H1 (cell line): ENCODE measurements around the gene DTNB. TPM values are rescaled to one million over a fixed set of nuclear protein-coding genes. Genes with fewer than 3 reads are reported as not detected.

ENCODE experiments used
- CTCF ChIA-PET: fragments of 300-600 bp; sonication (Branson Sonifier 250); formaldehyde crosslinking; loops from one replicate; lab custom pipeline; 2021; ENCODE audit not compliant: partially characterized antibody; lab: Charles Lee
- POLR2A ChIA-PET: fragments of 300-600 bp; sonication (Branson Sonifier 250); formaldehyde crosslinking; loops from one replicate; lab custom pipeline; 2021; ENCODE audit warnings: inconsistent platforms; ENCODE audit not compliant: partially characterized antibody; lab: Charles Lee
- DNase-seq, 2 experiments: peaks; one replicate each; pipeline versions ENCODE4 v3.0.0 to v3.0.0-alpha.2; 2010 to 2022; ENCODE audit warnings: low spot score in 2 of 2, low read depth in 1 of 2, mixed read lengths in 1 of 2
- FAIRE-seq: peaks from 2 replicates; lab custom pipeline; 2011; peaks lifted over from hg19 to GRCh38; lab: Jason Lieb, UNC
- H2AFZ ChIP-seq: 2 replicates; pipeline ENCODE4 v1.8.1; 2012; ENCODE audit warnings: low read length, inconsistent platforms
- H2AK5ac ChIP-seq: 2 replicates; pipeline ENCODE4 v1.6.1; 2013; ENCODE audit warnings: low read depth, low read length
- H2BK120ac ChIP-seq: replicated peaks from 2 replicates; pipeline ENCODE3; 2013; ENCODE audit warnings: low read depth, low read length, inconsistent platforms
- H2BK12ac ChIP-seq: 2 replicates; pipeline ENCODE4 v1.6.1; 2013; ENCODE audit warnings: low read depth, low read length
- H2BK15ac ChIP-seq: 2 replicates; pipeline ENCODE4 v1.6.1; 2013; ENCODE audit warnings: low read length
- H2BK20ac ChIP-seq: 2 replicates; pipeline ENCODE4 v1.6.1; 2013; ENCODE audit warnings: low read length
- H2BK5ac ChIP-seq: 2 replicates; pipeline ENCODE4 v1.6.1; 2013; ENCODE audit warnings: low read depth, low read length
- H3K14ac ChIP-seq: 2 replicates; pipeline ENCODE4 v1.6.1; 2013; ENCODE audit warnings: inconsistent platforms; ENCODE audit not compliant: insufficient read length
- H3K18ac ChIP-seq: 2 replicates; pipeline ENCODE4 v1.6.1; 2013; ENCODE audit warnings: low read length; ENCODE audit errors: extremely low read depth
- H3K23ac ChIP-seq: 2 replicates; pipeline ENCODE4 v1.6.1; 2013; ENCODE audit warnings: inconsistent platforms; ENCODE audit not compliant: insufficient read length
- H3K23me2 ChIP-seq: 2 replicates; pipeline ENCODE4 v1.6.1; 2013; ENCODE audit warnings: low read depth, low read length
- H3K27ac ChIP-seq: 2 replicates; pipeline ENCODE4 v1.6.1; 2011; ENCODE audit warnings: low read depth, low read length, inconsistent platforms
- H3K27me3 ChIP-seq, 4 experiments: replicated peaks in 1 of 4; 1 replicate in 1 of 4; 2 replicates in 3 of 4; pipeline versions ENCODE4 v1.6.1 to v1.8.1; 2011 to 2013; ENCODE audit warnings: low read length in 3 of 4, mild to moderate bottlenecking in 3 of 4, inconsistent platforms in 2 of 4, mixed read lengths in 2 of 4, moderate library complexity in 1 of 4; ENCODE audit not compliant: control insufficient read depth in 3 of 4, insufficient read depth in 3 of 4; ENCODE audit errors: extremely low read depth in 1 of 4
- H3K36me3 ChIP-seq, 4 experiments: 2 replicates each; pipeline versions ENCODE4 v1.6.1 to v1.8.1; 2011 to 2013; ENCODE audit warnings: mild to moderate bottlenecking in 4 of 4, low read length in 3 of 4, moderate library complexity in 2 of 4, control low read depth in 1 of 4, inconsistent platforms in 1 of 4; ENCODE audit not compliant: insufficient read depth in 4 of 4, control insufficient read depth in 2 of 4
- H3K4ac ChIP-seq: replicated peaks from 2 replicates; pipeline ENCODE3; 2013; ENCODE audit warnings: low read length, low read depth, mixed read lengths, inconsistent platforms; ENCODE audit not compliant: insufficient read length
- H3K4me1 ChIP-seq, 4 experiments: replicated peaks in 1 of 4; 1 replicate in 1 of 4; 2 replicates in 3 of 4; pipeline versions ENCODE4 v1.6.1 to v1.8.1; 2011 to 2013; ENCODE audit warnings: low read length in 3 of 4, inconsistent platforms in 2 of 4, mixed read lengths in 1 of 4; ENCODE audit not compliant: insufficient read depth in 4 of 4, control insufficient read depth in 3 of 4
- H3K4me2 ChIP-seq, 2 experiments: 2 replicates each; pipeline versions ENCODE4 v1.6.1 to v1.8.1; 2011 to 2013; ENCODE audit warnings: low read depth in 2 of 2, low read length in 2 of 2, control low read depth in 1 of 2, inconsistent platforms in 1 of 2, mild to moderate bottlenecking in 1 of 2; ENCODE audit not compliant: insufficient read depth in 1 of 2
- H3K4me3 ChIP-seq, 4 experiments: fragments of 200-600, 300-600 bp in 1 of 4; sonication (generic), shearing (Covaris generic), sonication (Bioruptor Twin) in 1 of 4; 2 replicates each; pipeline versions ENCODE4 v1.5.1 to v1.8.1; 2011 to 2016; ENCODE audit warnings: low read length in 4 of 4, low read depth in 3 of 4, control low read depth in 2 of 4, inconsistent platforms in 2 of 4, mild to moderate bottlenecking in 2 of 4, mixed read lengths in 1 of 4, moderate library complexity in 1 of 4; ENCODE audit not compliant: insufficient read depth in 2 of 4; ENCODE audit errors: extremely low read depth in 1 of 4
- H3K56ac ChIP-seq: replicated peaks from 2 replicates; pipeline ENCODE3; 2013; ENCODE audit warnings: low read depth, mild to moderate bottlenecking, mixed read lengths, low read length, inconsistent platforms; ENCODE audit not compliant: insufficient read length
- H3K79me1 ChIP-seq: 2 replicates; pipeline ENCODE4 v1.6.1; 2013; ENCODE audit warnings: low read depth, low read length, control low read depth
- H3K79me2 ChIP-seq, 2 experiments: 2 replicates each; pipeline versions ENCODE4 v1.6.1 to v1.8.1; 2012 to 2013; ENCODE audit warnings: low read length in 2 of 2, mild to moderate bottlenecking in 2 of 2, inconsistent platforms in 1 of 2; ENCODE audit not compliant: insufficient read depth in 2 of 2, control insufficient read depth in 1 of 2
- H3K9ac ChIP-seq, 4 experiments: replicated peaks in 1 of 4; 1 replicate in 1 of 4; 2 replicates in 3 of 4; pipeline versions ENCODE4 v1.6.1 to v1.8.1; 2011 to 2013; ENCODE audit warnings: low read depth in 3 of 4, low read length in 3 of 4, control low read depth in 2 of 4, mild to moderate bottlenecking in 2 of 4, moderate library complexity in 2 of 4, inconsistent platforms in 1 of 4; ENCODE audit errors: extremely low read depth in 1 of 4
- H3K9me3 ChIP-seq, 2 experiments: 2 replicates each; pipeline versions ENCODE4 v1.6.1 to v1.8.1; 2012 to 2013; ENCODE audit warnings: mild to moderate bottlenecking in 2 of 2, moderate library complexity in 2 of 2, control low read depth in 1 of 2, inconsistent platforms in 1 of 2, low read depth in 1 of 2, low read length in 1 of 2, mixed read lengths in 1 of 2; ENCODE audit not compliant: insufficient read depth in 2 of 2
- H4K20me1 ChIP-seq, 2 experiments: replicated peaks in 1 of 2; 2 replicates each; pipeline versions ENCODE3 to v1.8.1; 2011 to 2013; ENCODE audit warnings: inconsistent platforms in 2 of 2, low read length in 2 of 2, mild to moderate bottlenecking in 1 of 2; ENCODE audit not compliant: insufficient read depth in 2 of 2, control insufficient read depth in 1 of 2
- H4K5ac ChIP-seq: 2 replicates; pipeline ENCODE4 v1.6.1; 2013; ENCODE audit warnings: low read length, low read depth, mixed read lengths, inconsistent platforms; ENCODE audit not compliant: insufficient read length
- H4K8ac ChIP-seq: 2 replicates; pipeline ENCODE4 v1.8.0; 2013; ENCODE audit warnings: mild to moderate bottlenecking, moderate library complexity, low read length, inconsistent platforms; ENCODE audit not compliant: insufficient read depth; ENCODE audit errors: extremely low read depth
- H4K91ac ChIP-seq: replicated peaks from 2 replicates; pipeline ENCODE3; 2013; ENCODE audit warnings: low read length, mixed read lengths, inconsistent platforms; ENCODE audit not compliant: insufficient read length
- GABPA ChIP-seq: IDR thresholded peaks from 2 replicates; pipeline ENCODE4 v1.6.1; 2011; ENCODE audit warnings: mild to moderate bottlenecking, low read length, moderate library complexity, borderline replicate concordance; ENCODE audit not compliant: insufficient read depth
- GTF2F1 ChIP-seq: IDR thresholded peaks from 2 replicates; pipeline ENCODE4 v1.6.1; 2012; ENCODE audit warnings: low read depth, low read length, improper control_type of control experiment, borderline replicate concordance
- JUN ChIP-seq: IDR thresholded peaks from 2 replicates; pipeline ENCODE4 v1.6.1; 2011; ENCODE audit warnings: low read depth, mild to moderate bottlenecking, improper control_type of control experiment, low read length
- KDM1A ChIP-seq: fragments of 200-600, 300-600 bp; sonication (generic); IDR thresholded peaks from 2 replicates; pipeline ENCODE4 v1.7.1; 2016; ENCODE audit warnings: mild to moderate bottlenecking, low read length, borderline replicate concordance
- KDM4A ChIP-seq: IDR thresholded peaks from one replicate; pipeline ENCODE4 v1.7.1; 2012; ENCODE audit warnings: low read depth, mild to moderate bottlenecking, moderate library complexity, low read length, inconsistent platforms; ENCODE audit not compliant: severe bottlenecking
- RBBP5 ChIP-seq: IDR thresholded peaks from 2 replicates; pipeline ENCODE4 v1.7.1; 2012; ENCODE audit warnings: low read depth, mild to moderate bottlenecking, inconsistent platforms, low read length, moderate library complexity, borderline replicate concordance
- SIX5 ChIP-seq: IDR thresholded peaks from 2 replicates; pipeline ENCODE4 v1.6.1; 2011; ENCODE audit warnings: mild to moderate bottlenecking, low read depth, low read length
- SP1 ChIP-seq: IDR thresholded peaks from 2 replicates; pipeline ENCODE4 v1.6.1; 2011; ENCODE audit warnings: low read depth, low read length
- YY1 ChIP-seq: IDR thresholded peaks from 2 replicates; pipeline ENCODE4 v1.6.1; 2011; ENCODE audit warnings: low read depth, mild to moderate bottlenecking, low read length
- WGBS, 2 experiments: shearing (Covaris generic) in 1 of 2; methylation state at CpG; one replicate each; pipeline versions ENCODE4 v1.1.6 to v1.1.7; 2013 to 2015; ENCODE audit warnings: low lambda C conversion rate in 2 of 2, mixed read lengths in 2 of 2, inconsistent platforms in 1 of 2, low coverage in 1 of 2, missing lambda C conversion rate in 1 of 2; ENCODE audit not compliant: insufficient replicate concordance in 2 of 2, insufficient coverage in 1 of 2, insufficient read length in 1 of 2; ENCODE audit errors: extremely low coverage in 1 of 2, missing lambda C conversion rate in 1 of 2; 5-methylcytosine and 5-hydroxymethylcytosine counted together
- polyA plus RNA-seq, 7 experiments: library from polyadenylated mRNA; depleted of rRNA in 3 of 7; stranded (reverse) in 5 of 7; unstranded in 2 of 7; fragments of >200 nt in 5 of 7; fragments of 200-250 nt in 2 of 7; gene quantifications; 1 replicate in 5 of 7; 2 replicates in 1 of 7; 4 replicates in 1 of 7; pipeline versions ENCODE4 v1.2.1 to v1.2.3, GENCODE V29; 2011 to 2013; ENCODE audit warnings: missing spikeins in 2 of 7, mixed read lengths in 2 of 7
- total RNA-seq: library from RNA; stranded (reverse); fragmentation: NEBNext Ultra II Directional; extraction: Animal tissue kit (Norgen Biotek cat#: 25700); gene quantifications from 2 replicates; pipeline ENCODE4 v1.2.1, GENCODE V29; 2021
- TF ChIP-seq, protein P1 (sequence below): IDR thresholded peaks from 2 replicates; pipeline ENCODE4 v1.6.1; 2011; ENCODE audit warnings: low read length, improper control_type of control experiment
- TF ChIP-seq, protein P2 (sequence below), 3 experiments: IDR thresholded peaks; 1 replicate in 2 of 3; 2 replicates in 1 of 3; pipeline versions ENCODE4 v1.5.1 to v1.6.1; 2011; ENCODE audit warnings: low read length in 3 of 3, mild to moderate bottlenecking in 3 of 3, inconsistent platforms in 2 of 3, low read depth in 1 of 3, moderate library complexity in 1 of 3; ENCODE audit not compliant: insufficient read depth in 1 of 3; ENCODE audit errors: control extremely low read depth in 1 of 3

The DTNB gene
- total and polyA plus RNA-seq, 2 of the 8 experiments (the other 6 are each of a cell fraction or from before 2014, with no cell fraction given), result 39.6 to 49.5 TPM

DNA sequence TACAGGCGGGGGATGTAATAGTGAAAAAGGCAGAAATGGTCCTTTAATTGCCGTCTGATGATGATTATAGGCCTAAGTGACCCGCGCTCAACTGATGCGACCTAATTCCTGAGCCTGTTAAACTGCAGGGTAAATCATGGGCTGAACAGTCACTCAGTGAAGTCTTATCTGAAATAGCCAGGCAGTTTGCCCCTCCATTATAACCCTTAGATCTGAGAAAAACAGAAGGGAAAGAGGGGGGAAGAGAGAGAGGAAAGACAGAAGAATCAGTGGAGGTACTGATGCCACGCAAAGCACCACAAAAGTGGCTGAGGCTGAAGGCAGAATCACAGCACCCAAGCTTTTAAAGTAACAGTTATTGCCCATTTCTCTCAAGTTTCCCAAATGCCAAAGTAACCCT lies 258.6 kb downstream of the DTNB start:
- FAIRE-seq (no peak), DNase-seq (no peak)
- Histone ChIP-seq H3K27ac (no peak overlapping the region), H3K18ac (no peak overlapping the region), H3K4me1 (peaks cover 0 to 6% (median 0%) of the 10 kb centered on the region in 4 experiments; a peak in 2 of 7 replicates), H3K4ac (no peak overlapping the region), H3K9me3 (no peaks in the 10 kb centered on the region), H3K36me3 (peaks cover 0 to 6% (median 0%) of the 10 kb centered on the region in 4 experiments; a peak in 2 of 8 replicates), H2BK15ac (no peak overlapping the region), H3K23ac (no peak overlapping the region), H2BK5ac (no peak overlapping the region), H3K4me2 (no peak overlapping the region), H4K91ac (no peak overlapping the region), H2AK5ac (no peak overlapping the region), H3K79me1 (no peaks in the 10 kb centered on the region; the same call in 1 of the 2 replicates), H3K14ac (no peak overlapping the region), H3K9ac (no peak overlapping the region), H2BK120ac (no peak overlapping the region), H2BK20ac (no peak overlapping the region), H3K23me2 (no peaks in the 10 kb centered on the region), H2AFZ (no peak overlapping the region), H3K27me3 (no peaks in the 10 kb centered on the region), H4K8ac (no peak overlapping the region), H3K79me2 (no peaks in the 10 kb centered on the region), H2BK12ac (no peak overlapping the region), H3K4me3 (no peak overlapping the region), H3K56ac (no peak overlapping the region), H4K20me1 (no peaks in the 10 kb centered on the region), H4K5ac (no peak overlapping the region)
- POLR2A ChIA-PET, result no interaction called here
- WGBS, 2 experiments, result 93% methylated on average over 6 of the region's 6 CpGs; no CpG with 5 or more reads in 1 of the 2 experiments
- CTCF ChIA-PET, result no interaction called here
- no peak for TF ChIP-seq GABPA
- TF ChIP-seq, protein P1, sequence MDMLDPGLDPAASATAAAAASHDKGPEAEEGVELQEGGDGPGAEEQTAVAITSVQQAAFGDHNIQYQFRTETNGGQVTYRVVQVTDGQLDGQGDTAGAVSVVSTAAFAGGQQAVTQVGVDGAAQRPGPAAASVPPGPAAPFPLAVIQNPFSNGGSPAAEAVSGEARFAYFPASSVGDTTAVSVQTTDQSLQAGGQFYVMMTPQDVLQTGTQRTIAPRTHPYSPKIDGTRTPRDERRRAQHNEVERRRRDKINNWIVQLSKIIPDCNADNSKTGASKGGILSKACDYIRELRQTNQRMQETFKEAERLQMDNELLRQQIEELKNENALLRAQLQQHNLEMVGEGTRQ, result no peak
- TF ChIP-seq, protein P2, sequence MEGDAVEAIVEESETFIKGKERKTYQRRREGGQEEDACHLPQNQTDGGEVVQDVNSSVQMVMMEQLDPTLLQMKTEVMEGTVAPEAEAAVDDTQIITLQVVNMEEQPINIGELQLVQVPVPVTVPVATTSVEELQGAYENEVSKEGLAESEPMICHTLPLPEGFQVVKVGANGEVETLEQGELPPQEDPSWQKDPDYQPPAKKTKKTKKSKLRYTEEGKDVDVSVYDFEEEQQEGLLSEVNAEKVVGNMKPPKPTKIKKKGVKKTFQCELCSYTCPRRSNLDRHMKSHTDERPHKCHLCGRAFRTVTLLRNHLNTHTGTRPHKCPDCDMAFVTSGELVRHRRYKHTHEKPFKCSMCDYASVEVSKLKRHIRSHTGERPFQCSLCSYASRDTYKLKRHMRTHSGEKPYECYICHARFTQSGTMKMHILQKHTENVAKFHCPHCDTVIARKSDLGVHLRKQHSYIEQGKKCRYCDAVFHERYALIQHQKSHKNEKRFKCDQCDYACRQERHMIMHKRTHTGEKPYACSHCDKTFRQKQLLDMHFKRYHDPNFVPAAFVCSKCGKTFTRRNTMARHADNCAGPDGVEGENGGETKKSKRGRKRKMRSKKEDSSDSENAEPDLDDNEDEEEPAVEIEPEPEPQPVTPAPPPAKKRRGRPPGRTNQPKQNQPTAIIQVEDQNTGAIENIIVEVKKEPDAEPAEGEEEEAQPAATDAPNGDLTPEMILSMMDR (IDR thresholded peaks at IDR 0.05; ENCODE audit: control extremely low read depth in 1 of 3, insufficient read depth in 1 of 3, low read depth in 1 of 3, low read length in 3 of 3), result no peak
- TF ChIP-seq SIX5, result no peak
- no peak for TF ChIP-seq JUN
- no peak for TF ChIP-seq RBBP5
- no peak for TF ChIP-seq KDM4A
- TF ChIP-seq SP1, result no peak
- no peak for TF ChIP-seq YY1
- no peak for TF ChIP-seq KDM1A
- TF ChIP-seq GTF2F1, result no peak
